Colonic mucosa (tissue), 4 donors: ENCODE data around the gene COMT. TPM values are rescaled to one million over a fixed set of nuclear protein-coding genes. Genes with fewer than 3 reads are reported as not detected.

ENCODE experiments used
- DNase-seq: peaks from one replicate; pipeline ENCODE4 v3.0.0-alpha.2; 2020
- H3K27ac ChIP-seq: fragments of 200-600 bp; one replicate; pipeline ENCODE4 v1.8.0; 2021
- H3K27me3 ChIP-seq: fragments of 200-600 bp; one replicate; pipeline ENCODE4 v1.8.0; 2021
- H3K36me3 ChIP-seq: fragments of 200-600 bp; one replicate; pipeline ENCODE4 v1.8.0; 2021
- H3K4me1 ChIP-seq: fragments of 200-600 bp; one replicate; pipeline ENCODE4 v1.8.0; 2021; ENCODE audit warnings: mild to moderate bottlenecking
- H3K4me3 ChIP-seq: fragments of 200-600 bp; one replicate; pipeline ENCODE4 v1.8.0; 2021
- H3K9ac ChIP-seq, 2 donors: one replicate each; pipeline ENCODE4 v1.7.0; 2013; ENCODE audit warnings: control low read depth in 2 of 2, low read depth in 2 of 2, low read length in 2 of 2
- H3K9me3 ChIP-seq: fragments of 200-600 bp; one replicate; pipeline ENCODE4 v1.8.0; 2021
- CTCF ChIP-seq: fragments of 200-600 bp; IDR thresholded peaks from one replicate; pipeline ENCODE4 v1.8.0; 2022; ENCODE audit warnings: antibody characterized with exemption, mild to moderate bottlenecking
- intact Hi-C: fragments of 100-400 bp; cut with DNase I; formaldehyde crosslinking; loops from one replicate; pipeline ENCODE4 v1.14.1; 2022
- total RNA-seq, 2 donors: library from RNA; stranded (reverse); fragmentation: NEBNext Ultra II Directional in 1 of 2; extraction: Animal tissue kit (Norgen Biotek cat#: 25700) in 1 of 2; gene quantifications; one replicate each; pipeline ENCODE4 v1.2.1, GENCODE V29; 2021
- donor health status: healthy.
- donor health status: DM: no; HTN: no; CAD: no.
- donor health status: DM: no; HTN: no; CAD: no.

COMT gene
- total RNA-seq, 2 donors from 2014 or later, result 70.0 to 125 TPM

DNA sequence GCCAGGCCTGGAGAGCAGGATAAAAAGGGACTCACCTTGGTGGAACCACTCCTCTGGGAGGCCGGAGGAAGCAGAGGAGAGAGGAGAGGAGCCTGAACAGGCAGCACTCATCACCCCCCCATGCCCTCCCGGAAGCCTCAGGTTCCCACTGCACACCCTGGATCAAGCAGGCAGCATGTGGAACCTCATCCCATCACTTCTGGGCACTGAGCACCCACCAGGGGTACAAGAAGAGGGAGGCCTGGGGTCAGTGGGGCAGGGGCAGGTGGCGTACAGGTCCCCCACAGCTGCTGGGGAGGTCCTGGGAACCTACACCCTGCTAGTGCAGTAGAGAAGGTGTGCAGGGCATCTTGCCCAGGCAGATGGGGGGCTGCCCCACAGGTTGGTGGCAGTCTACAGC, 35.1 kb downstream of the COMT start:
- DNase-seq, result no peak
- no peak overlapping the region for H3K27ac ChIP-seq
- no peaks in the 10 kb centered on the region for H3K27me3 ChIP-seq
- no peak overlapping the region for H3K4me3 ChIP-seq
- no peaks in the 10 kb centered on the region for H3K36me3 ChIP-seq
- no peak overlapping the region for H3K9ac ChIP-seq
- no peaks in the 10 kb centered on the region for H3K4me1 ChIP-seq
- intact Hi-C loops, result loop anchor here (10.0 kb wide), 1 partner anchor 288 kb away; the partner anchor contains the start of gene RTN4R
- no peaks in the 10 kb centered on the region for H3K9me3 ChIP-seq
- TF ChIP-seq CTCF, result no peak

DNA sequence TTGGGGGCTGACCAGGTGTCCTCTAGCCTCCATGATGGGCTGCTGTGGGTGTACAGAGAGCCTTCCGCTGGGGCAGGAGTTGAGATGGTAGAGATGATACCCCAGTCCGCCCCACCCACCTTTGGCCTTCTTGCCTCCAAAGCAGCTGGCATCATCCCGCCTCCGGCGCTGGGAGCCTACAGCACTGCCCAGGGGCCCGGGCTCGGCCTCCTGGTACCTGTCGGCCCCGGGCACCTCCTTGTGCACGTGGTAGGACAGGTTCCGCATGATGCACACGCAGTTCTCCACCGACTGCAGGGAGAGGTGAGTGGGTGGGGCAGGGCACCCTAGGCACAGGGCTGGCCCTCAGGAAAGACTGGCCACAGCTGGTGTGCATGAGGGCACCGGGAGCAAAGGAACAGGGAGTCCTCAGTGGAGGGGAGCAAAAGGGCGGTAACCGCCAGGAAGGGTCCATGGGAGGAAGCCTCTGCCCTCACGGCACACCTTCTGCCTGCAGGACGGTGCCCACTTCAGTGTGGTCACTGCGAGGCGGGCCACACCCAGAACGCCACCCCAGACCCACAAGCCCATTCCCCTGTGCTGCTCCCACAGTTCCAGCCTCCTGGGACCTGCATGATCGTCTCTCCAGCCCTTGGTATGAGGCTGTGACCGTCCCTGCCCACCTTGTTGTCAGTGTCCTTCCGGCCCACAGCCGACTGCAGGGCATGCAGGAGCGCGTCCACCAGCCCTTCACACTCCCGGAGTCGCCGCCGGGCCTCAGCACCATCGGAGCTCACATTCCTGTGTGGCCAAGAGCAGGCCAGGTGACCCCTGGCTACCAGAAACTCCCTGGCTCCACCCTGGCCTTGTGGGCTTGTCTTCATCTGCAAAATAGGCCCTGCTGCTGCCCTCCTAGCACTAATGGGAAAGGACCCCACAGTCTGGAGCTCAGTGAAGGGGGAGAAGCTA, 36.0 kb downstream of the COMT start:
- intact Hi-C loops, result loop anchor here (10.0 kb wide), 1 partner anchor 287 kb away; the partner anchor contains the start of gene RTN4R
- Histone ChIP-seq H3K36me3 (no peaks in the 10 kb centered on the region), H3K27me3 (no peaks in the 10 kb centered on the region), H3K9me3 (no peaks in the 10 kb centered on the region), H3K27ac (no peak overlapping the region), H3K4me1 (no peaks in the 10 kb centered on the region), H3K4me3 (no peak overlapping the region), H3K9ac (no peak overlapping the region)
- no peak for TF ChIP-seq CTCF
- no peak for DNase-seq

DNA sequence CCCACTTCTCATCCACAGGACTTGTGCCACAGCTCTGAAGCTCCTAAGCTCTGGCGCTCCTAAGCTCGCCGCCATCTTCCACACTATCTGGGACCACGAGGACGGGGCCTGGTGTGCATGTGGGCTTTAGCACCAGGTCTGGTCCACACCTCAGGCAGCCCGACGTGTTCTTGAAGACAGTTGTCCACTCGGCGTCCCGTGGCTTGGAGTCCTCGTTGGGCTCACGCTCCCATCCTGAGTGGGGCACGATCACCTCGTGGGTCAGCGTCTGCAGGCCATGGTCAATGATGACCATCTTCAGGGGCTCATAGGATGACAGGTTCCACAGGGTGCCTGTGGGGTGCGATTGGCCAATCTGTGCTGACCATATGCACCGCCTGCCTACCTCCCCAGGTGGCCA, 37.2 kb downstream of the COMT start:
- H3K4me1 ChIP-seq, result no peaks in the 10 kb centered on the region
- DNase-seq, result no peak
- no peaks in the 10 kb centered on the region for H3K27me3 ChIP-seq
- no peak overlapping the region for H3K4me3 ChIP-seq
- no peak overlapping the region for H3K27ac ChIP-seq
- H3K9me3 ChIP-seq, result no peaks in the 10 kb centered on the region
- no peak overlapping the region for H3K9ac ChIP-seq
- intact Hi-C loops, result loop anchor here (10.0 kb wide), 1 partner anchor 286 kb away; the partner anchor contains the start of gene RTN4R
- no peaks in the 10 kb centered on the region for H3K36me3 ChIP-seq
- no peak for TF ChIP-seq CTCF

GRCh38 chr22:19979712-19980493, 38.3 kb downstream of the COMT start:
- H3K9me3 ChIP-seq, result no peaks in the 10 kb centered on the region
- intact Hi-C loops, result loop anchor here (10.0 kb wide), 1 partner anchor 285 kb away; the partner anchor contains the start of gene RTN4R
- no peak overlapping the region for H3K4me3 ChIP-seq
- H3K4me1 ChIP-seq, result no peaks in the 10 kb centered on the region
- no peaks in the 10 kb centered on the region for H3K27me3 ChIP-seq
- H3K9ac ChIP-seq, result no peak overlapping the region
- no peak for TF ChIP-seq CTCF
- no peaks in the 10 kb centered on the region for H3K36me3 ChIP-seq
- no peak overlapping the region for H3K27ac ChIP-seq
- no peak for DNase-seq

DNA sequence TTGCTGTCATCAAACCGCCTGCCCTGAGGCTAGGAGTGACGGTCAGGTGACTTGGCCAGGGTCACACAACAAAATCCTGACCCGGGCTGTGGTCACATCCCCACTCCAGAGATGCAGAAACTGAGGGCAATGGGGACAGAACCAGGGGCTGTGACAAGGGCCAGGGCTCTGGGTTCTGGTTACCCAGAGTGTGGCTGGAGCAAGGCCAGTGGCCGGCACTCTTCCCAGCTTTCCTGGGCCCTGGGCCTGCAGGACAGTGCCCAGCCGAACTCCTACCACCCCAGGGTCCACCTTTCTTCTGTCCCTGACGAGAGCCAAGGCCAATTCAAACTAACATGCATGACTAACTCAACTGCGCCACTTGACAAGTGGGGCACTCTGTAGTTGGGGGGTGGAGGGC, 39.2 kb downstream of the COMT start:
- H3K4me1 ChIP-seq, result no peaks in the 10 kb centered on the region
- no peak overlapping the region for H3K9ac ChIP-seq
- DNase-seq, result no peak
- H3K36me3 ChIP-seq, result no peaks in the 10 kb centered on the region
- no peak overlapping the region for H3K4me3 ChIP-seq
- H3K27ac ChIP-seq, result no peak overlapping the region
- intact Hi-C loops, result no loop called here
- H3K27me3 ChIP-seq, result no peaks in the 10 kb centered on the region
- H3K9me3 ChIP-seq, result no peaks in the 10 kb centered on the region
- TF ChIP-seq CTCF, result no peak
